ENCODE results near the gene KEL.

DNA sequence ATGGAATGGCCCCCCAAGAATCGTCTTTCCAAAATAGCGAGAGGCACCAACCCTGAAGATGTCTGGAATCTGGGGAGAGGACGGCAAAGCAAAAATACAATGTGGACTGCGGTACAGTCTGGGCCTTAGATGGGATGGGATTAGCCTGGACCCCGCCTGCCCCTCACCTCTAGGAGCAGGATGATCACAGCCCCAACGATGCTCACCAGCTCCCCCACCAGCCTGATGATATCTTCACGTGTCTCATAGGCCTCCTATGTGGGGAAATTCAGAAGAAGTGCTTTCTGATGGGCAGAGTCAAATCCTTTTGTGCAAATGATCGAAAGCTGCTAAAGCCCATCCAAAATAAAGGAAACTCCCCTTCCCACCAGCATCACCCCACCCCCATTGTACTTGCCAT lies 46.8 kb downstream of the KEL start:
- TF ChIP-seq, protein P1, sequence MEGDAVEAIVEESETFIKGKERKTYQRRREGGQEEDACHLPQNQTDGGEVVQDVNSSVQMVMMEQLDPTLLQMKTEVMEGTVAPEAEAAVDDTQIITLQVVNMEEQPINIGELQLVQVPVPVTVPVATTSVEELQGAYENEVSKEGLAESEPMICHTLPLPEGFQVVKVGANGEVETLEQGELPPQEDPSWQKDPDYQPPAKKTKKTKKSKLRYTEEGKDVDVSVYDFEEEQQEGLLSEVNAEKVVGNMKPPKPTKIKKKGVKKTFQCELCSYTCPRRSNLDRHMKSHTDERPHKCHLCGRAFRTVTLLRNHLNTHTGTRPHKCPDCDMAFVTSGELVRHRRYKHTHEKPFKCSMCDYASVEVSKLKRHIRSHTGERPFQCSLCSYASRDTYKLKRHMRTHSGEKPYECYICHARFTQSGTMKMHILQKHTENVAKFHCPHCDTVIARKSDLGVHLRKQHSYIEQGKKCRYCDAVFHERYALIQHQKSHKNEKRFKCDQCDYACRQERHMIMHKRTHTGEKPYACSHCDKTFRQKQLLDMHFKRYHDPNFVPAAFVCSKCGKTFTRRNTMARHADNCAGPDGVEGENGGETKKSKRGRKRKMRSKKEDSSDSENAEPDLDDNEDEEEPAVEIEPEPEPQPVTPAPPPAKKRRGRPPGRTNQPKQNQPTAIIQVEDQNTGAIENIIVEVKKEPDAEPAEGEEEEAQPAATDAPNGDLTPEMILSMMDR (IDR thresholded peaks at IDR 0.05) = no peak
- TF ChIP-seq EP300 (IDR thresholded peaks at IDR 0.05) = no peak
